HG02884 (cell line): ENCODE data around the gene SLC6A2.

ENCODE experiments used
- ATAC-seq: cut with Tn5 transposase; IDR thresholded peaks from one replicate; pipeline ENCODE4 v1.9.1; 2021; ENCODE audit warnings: mild to moderate bottlenecking, moderate library complexity; ENCODE audit not compliant: unreplicated experiment

Gene SLC6A2

DNA sequence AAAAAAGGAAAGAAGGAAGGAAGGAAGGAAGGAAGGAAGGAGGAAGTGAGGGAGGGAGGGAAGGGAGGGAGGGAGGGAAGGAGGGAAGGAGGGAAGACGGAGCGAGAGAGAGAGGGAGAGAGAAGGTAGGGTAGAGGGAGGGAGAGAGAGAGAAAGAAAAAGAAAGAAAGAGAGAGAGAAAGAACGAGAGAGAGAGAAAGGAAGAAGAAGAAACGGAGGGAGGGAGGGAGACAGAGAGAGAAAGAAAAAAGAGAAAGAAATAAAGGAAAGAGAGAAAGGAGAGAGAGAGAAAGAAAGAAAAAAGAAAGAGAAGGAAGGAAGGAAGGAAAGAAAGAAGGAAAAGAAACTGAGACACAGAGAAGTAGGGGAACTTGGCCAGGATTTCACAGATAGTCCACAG lies 8.4 kb upstream of the SLC6A2 start:
- no peak for ATAC-seq

DNA sequence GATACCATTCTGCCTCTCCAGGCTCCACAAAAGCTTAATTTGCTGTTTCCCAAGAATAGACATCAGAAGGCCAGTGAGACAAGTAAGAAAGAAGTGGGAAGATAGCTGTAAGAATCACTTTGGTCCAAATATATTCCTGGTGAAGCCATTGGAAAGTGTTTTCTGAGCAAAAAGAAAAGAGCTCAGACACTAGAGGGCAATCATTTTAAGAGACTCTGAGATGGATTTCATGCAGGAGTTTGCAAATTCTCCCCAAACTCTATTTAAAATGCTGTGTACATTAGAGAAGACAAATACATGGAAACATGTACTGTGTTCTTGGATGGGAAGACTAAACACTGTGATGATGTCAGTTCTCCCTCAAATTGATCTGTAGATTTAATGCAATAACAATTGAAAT lies 8.0 kb upstream of the SLC6A2 start:
- ATAC-seq: no peak

DNA sequence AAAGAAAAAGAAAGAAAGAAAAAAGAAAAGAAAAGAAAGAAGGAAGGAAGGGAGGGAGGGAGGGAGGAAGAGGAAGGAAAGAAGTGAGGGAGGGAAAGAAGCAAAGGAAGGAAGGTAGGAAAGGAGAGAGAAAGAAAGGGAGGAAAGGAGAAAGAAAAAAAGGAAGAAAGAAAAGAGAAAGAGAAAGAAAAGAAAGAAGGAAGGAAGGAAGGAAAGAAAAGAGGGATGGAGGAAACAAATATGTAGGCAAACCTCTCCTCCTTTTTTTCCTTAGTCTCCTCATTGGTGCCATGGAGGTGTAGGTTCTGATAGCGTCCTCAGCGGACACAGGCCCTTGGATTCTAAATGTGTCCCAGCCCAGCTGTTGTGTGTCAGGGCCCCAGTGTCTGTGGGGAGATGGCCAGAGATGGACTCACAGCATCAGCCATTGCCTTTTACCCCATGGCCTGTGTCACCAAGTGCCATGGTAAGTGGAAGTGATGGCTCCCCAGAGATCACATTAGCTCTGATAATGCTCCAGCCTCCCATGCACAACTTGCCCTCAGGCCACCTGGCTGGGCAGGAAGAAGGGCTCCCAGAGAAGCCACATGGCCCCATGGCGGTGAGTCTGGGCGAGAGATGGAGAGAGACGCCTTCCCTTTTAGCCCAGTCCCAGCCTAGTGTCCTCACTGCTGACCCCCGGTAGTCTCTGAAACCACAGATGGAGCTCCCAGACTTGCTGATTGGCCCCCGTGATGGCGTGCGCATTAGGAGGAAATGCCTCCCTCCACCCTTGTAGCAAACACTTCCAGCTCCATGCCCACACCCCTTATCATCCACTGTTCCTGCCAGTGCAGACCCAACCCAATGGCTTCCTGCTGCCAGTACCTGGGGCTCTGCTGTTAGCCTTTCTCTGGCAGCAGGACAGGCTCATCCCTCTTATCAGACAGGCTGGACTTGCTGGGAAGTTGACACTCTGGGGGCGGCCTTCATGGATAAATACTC lies 3.7 kb upstream of the SLC6A2 start:
- no peak for ATAC-seq

DNA sequence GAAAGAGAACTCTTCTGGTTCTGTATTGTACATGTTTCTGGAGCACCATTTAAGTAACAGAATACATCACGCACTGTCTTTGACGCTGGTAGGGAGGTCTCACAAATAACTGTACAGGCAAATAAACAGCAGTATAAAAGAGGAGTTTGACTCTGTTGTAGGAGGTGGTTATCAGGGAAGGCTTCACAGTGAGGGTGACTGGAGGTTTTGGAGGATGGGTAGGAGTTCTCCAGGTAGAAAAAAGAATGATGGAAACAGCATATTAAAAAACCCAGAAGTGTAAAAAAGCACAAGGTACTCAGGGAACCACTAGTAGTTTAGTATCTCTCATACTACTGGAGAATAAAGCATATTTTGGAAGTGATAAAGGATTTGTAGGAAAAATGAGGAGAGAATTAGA lies 2.7 kb upstream of the SLC6A2 start:
- no peak for ATAC-seq

GRCh38 chr16:55655381-55655896 lies 349 bp upstream of the SLC6A2 start:
- no peak for ATAC-seq

DNA sequence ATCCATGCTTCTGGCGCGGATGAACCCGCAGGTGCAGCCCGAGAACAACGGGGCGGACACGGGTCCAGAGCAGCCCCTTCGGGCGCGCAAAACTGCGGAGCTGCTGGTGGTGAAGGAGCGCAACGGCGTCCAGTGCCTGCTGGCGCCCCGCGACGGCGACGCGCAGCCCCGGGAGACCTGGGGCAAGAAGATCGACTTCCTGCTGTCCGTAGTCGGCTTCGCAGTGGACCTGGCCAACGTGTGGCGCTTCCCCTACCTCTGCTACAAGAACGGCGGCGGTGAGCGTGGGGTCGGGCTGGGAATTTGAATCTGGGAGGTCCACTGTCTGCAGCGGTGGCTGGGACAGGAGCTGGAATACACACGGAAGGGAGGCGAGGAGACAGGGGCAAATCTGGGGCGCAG lies 904 bp downstream of the SLC6A2 start:
- ATAC-seq: no peak

DNA sequence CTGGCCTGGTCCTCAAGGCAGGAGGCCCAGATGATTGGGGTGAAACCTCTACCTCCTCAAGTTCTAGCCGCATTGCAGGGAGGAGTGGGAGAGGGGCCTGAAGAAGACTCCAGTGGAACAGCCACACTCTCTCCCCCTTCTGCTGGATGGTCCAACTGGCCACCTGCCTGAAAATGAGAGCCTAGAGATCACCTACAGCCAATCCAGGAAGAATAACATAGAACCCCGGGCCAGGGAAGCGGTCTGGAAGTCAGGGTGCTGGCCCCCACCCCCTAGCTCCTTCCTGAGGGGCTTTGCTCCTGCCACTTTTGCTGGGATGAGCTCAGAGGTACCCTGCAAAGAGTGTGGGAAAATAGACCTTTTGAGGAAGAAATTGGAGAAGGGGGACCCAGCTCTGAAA lies 1.8 kb downstream of the SLC6A2 start:
- ATAC-seq: no peak

DNA sequence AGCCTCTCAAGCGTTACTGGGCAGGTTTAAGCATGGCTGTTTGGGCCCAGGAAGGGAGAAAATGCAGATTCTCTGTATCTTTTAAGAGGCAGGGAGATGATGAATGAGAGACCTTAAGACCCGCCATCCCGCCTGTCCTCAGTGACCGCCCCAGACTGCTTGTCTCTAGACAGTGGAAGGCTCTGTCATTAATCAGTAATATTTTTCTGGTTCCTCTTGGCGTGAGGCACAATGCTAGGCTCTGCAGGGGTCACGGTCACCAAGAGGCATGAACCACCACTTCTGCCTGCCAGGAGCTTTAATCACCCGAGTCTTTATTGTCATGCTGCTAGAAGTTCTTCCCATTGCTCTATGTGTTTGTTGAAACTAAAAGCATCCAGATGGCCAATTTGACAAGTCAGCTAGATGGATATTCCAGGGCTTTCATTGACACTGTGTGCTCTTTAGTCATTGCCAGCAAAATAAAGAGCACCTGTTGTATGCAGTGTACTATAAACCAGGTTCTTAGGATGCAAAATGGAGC lies 3.2 kb downstream of the SLC6A2 start:
- ATAC-seq: no peak

DNA sequence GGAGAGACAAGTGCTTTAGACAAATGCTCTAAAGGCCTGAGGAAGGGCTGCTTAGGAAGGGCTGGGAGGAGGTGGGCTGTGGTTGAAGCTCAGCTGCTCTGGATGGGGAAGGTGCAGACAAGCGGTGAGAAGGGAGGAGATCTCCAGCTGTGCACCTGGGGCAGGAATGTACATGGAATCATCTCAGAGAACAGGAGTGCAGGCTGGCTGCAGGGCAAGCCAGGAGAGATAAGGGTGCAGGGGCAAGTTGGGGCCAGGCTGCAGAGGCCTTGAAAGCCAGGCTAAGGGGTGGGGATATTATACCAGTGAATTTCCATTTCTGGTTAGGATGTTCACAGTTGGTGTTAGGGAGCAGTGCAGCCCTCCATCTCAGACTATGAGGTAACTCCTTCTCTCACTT lies 4.2 kb downstream of the SLC6A2 start:
- no peak for ATAC-seq

GRCh38 chr16:55660828-55661227 lies 5.0 kb downstream of the SLC6A2 start:
- ATAC-seq: no peak

DNA sequence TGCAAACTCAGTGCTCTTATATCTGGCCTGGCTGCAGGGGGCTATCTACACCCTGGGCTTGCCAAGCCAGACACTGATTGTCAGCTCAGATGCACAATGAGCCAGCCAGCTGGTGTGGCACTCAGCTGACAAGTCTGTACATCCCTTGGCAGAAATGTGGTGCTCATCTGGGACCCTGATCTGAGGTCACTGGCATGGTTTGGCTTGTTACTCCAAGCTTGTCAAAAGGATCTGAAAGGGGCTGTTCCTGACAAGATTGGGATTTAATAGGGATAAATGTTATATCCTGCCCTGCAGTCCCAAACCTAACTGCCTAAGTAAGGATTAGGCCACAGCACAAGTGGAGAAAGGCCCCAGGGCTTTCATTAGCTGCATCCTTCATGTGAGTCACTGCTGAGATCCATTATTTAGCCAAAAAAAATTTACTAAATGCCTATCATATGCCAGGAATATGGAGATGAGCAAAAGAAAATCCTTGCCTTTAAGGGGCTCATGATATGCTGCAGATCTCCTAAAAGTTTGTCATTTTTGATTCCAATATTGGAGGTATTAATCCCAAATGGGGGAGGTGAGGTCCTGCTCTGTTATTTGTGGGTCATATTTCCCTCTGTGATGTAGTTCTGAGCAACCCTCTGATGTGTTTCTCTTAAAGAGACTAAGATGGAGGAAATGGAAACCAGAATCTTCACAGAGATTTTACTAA lies 6.3 kb downstream of the SLC6A2 start:
- ATAC-seq: no peak

- no peak for ATAC-seq
Observed at GRCh38 chr16:55662644-55663031, 6.8 kb downstream of the SLC6A2 start.

DNA sequence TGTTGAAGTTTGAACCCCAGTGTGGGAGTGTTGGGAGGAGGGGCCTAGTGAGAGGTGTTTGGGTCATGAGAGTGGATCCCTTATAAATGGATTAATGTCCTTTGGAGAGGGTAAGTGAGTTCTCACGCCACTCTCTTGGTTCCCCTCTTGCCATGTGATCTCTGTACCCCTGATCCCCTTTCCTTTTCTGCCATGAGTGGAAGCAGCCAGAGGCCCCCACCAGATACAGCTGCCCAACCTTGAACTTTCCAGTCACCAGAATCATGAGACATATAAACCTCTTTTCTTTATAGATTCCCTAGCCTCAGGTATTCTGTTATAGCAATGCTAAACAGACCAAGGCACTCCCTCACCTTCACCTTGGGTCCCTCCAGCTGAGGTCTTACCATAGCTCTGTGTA lies 7.4 kb downstream of the SLC6A2 start:
- no peak for ATAC-seq

DNA sequence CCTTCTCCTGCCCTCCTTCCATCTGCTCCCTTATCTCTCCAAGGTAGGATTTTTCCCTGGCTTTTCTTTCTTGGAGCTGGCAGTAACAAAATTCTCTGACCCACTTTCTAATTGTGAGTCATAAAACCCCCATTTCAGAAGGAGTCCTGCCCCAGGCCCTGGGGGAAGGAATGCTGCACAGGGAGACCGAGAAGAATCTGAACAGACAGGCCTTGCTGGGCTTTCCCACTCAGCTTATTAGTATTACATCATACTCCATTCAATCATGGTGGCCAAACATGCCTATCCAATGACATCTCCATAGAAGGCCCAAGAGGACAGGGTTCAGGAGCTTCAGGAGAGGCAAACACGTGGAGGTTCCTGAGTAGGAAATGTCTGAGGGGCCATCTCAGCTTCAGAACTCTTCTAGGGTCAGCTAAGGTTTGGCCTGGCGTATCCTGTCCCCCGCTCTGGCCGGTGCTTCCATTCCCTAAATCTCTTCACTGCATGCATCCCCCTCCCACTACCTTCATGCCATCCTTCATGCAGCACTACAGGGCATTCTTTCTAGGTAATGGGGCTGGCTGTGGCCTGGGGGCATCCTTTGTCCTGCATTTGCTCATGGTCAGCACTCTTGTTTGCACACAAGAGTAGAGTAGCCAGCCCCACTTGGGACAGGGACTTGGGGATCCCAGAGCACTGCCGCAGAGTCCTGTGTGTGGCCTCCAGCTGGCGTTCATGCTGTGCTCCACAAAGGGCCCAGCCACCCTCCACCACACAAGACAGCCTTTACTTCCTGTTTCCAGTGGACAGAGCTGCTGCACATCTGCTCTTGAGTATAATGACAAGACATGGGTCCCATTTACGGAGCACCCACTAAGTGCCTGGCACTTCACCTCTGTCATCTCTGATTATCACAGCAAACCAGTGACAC lies 8.2 kb downstream of the SLC6A2 start:
- no peak for ATAC-seq

DNA sequence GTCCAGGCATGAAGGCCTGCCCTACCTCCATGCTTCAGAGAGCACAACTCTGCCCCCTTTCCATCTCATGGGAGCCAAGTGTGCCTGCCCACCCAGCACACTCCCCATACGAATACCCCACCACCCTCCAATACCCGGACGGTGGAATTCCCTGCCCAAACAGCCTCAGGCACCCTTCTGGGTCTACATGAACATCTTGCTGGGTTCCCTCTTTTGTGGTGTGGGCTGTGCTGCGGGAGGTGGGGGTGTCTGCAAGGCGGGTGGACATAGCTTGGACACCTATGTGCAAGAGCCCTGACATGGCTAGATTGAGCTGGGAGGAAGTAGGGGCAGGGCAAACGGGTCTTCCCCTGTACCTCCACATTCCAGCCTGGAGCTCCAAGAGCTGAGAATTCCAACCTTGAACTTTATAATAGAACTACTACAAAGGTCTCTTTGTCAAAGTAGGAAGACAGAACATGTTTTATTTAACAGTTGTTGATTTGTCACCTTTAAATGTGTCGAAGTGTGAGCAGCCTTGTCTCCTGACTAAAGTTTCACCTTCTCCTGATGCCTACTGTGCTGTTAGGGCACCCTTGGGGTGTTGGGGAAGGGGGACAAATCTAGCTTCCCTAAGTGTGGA lies 9.1 kb downstream of the SLC6A2 start:
- ATAC-seq: no peak

- ATAC-seq: no peak
Observed at GRCh38 chr16:55665511-55665910, 9.7 kb downstream of the SLC6A2 start.

DNA sequence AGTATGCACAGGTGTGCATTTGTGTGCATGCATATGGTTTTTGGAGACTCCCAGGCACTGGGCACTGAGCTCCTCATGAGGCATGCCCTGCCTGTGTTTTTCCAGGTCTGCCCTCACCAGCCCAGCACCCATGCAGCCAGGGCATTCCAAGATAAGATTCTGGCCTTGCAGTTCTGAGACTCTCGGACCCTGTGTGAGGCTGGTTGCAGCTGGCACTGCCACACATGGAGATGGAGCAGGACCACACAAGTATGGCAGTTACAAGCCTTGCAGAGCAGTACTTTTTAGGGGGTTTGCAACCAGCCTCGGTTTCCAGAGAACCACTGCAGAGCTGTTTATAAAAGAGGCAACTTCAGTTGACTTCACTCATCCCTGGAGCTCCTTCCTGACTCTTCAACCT lies 10.2 kb downstream of the SLC6A2 start:
- ATAC-seq: no peak

DNA sequence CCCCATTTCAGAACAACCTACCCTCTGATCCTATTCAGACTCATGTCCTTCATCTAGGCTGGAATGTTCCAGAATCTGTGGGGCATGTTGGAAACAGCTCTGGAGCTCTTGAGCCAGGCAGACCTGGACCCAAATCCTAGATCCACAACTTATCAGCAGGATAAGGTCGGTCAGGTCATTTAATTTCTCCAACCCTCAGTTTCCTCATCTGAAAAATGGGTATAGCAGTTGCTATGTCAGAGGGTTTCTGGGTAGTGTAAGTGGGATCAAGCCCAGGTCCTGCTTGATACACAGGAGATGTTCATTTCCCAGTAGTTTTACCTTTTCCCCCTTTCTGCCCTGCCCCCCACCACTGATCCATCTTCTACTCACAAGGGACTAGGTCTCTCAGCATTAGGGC lies 12.0 kb downstream of the SLC6A2 start:
- ATAC-seq: no peak

GRCh38 chr16:55668340-55669281 lies 12.8 kb downstream of the SLC6A2 start:
- ATAC-seq: no peak
